Measurements from ENCODE around the gene TRIM2. TPM values are rescaled to one million over a fixed set of nuclear protein-coding genes. Genes with fewer than 3 reads are reported as not detected.

Gene TRIM2
- total RNA-seq, 4 donors from 2014 or later = 14.5 to 29.7 (median 16.6) TPM

DNA sequence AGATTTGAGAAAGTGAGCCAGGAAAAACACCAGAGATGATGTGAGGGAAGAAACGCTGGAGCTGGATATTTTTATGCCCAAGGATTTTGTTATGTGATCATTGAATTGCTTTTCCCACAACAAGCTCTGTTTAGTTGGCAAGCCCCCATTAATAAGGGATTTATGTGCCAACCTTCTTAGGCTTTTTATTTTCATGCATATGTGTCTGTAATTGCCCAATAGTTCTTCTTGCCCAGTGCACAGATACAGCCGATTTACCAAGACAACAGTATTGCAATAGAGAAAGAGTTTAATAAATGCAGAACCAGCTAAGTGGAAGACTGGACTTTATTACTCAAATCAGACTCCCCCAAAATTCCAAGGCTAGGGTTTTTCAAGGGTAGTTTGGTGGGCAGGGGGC, 57.7 kb downstream of the TRIM2 start:
- TF ChIP-seq, protein P1, sequence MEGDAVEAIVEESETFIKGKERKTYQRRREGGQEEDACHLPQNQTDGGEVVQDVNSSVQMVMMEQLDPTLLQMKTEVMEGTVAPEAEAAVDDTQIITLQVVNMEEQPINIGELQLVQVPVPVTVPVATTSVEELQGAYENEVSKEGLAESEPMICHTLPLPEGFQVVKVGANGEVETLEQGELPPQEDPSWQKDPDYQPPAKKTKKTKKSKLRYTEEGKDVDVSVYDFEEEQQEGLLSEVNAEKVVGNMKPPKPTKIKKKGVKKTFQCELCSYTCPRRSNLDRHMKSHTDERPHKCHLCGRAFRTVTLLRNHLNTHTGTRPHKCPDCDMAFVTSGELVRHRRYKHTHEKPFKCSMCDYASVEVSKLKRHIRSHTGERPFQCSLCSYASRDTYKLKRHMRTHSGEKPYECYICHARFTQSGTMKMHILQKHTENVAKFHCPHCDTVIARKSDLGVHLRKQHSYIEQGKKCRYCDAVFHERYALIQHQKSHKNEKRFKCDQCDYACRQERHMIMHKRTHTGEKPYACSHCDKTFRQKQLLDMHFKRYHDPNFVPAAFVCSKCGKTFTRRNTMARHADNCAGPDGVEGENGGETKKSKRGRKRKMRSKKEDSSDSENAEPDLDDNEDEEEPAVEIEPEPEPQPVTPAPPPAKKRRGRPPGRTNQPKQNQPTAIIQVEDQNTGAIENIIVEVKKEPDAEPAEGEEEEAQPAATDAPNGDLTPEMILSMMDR (IDR thresholded peaks at IDR 0.05; ENCODE audit: low read depth) = no peak

DNA sequence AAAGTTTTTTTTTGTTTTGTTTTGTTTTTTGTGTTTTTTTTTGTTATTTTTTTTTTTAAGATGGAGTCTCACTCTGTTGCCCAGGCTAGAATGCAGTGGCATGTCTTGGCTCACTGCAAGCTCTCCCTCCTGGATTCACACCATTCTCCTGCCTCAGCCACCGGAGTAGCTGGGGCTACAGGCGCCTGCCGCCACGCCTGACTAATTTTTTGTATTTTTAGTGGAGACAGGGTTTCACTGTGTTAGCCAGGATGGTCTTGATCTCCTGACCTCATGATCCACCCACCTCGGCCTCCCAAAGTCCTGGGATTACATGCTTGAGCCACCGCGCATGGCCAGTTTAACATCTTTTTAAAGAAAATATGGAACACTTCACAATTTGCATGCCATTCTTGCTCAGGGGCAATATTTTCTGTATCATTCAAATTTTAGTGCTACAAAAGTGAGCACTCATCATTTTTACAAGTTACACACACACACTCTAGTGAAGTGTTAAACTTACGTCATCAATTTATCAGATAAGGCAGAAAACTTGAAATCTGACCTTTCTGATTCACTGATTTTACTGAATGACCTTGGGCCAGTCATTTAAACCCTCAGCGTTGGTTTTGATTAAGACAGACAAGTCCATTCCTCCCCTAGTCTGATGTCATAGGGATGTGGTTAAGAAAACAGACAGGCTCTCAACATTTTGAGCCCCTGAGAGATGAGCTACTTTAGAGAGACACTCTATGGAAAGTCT, 61.2 kb downstream of the TRIM2 start:
- TF ChIP-seq, protein P1 (IDR thresholded peaks at IDR 0.05; ENCODE audit: low read depth) = no peak

DNA sequence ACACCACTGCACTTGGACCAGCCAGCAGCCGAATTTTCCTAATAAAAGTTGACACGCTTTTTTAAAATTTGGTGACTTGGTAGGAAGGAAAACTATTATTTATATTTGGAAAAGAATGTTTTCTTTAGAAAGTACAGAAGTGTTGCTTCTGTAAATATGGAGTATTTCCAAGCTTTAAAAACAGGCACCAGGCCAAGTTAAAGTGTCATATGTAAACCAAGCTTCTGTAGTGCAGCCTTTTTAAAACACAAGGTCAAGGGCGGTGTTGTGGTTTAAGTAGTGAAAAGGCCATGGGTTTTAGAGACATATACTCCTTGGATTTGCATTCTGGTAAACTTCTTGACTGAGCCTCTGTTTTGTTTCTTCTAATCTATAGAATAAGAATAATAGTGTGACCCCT, 62.7 kb downstream of the TRIM2 start:
- TF ChIP-seq, protein P1 (IDR thresholded peaks at IDR 0.05; ENCODE audit: low read depth) = no peak

DNA sequence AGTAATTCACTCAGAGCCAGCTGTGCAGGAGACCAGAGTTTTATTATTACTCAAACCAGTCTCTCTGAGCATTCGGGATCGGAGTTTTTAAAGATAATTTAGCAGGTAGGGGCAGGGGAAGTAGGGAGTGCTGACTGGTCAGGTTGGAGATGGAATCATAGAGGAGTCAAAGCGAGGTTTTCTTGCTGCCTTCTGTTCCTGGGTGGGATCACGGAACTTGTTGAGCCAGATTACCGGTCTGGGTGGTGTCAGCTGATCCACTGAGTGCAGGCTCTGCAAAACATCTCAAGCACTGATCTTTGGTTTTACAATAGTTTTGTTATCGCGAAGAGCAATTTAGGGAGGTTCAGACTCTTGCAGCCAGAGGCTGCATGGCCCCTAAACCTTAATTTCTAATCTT, 63.6 kb downstream of the TRIM2 start:
- TF ChIP-seq, protein P1 (IDR thresholded peaks at IDR 0.05; ENCODE audit: low read depth) = no peak

DNA sequence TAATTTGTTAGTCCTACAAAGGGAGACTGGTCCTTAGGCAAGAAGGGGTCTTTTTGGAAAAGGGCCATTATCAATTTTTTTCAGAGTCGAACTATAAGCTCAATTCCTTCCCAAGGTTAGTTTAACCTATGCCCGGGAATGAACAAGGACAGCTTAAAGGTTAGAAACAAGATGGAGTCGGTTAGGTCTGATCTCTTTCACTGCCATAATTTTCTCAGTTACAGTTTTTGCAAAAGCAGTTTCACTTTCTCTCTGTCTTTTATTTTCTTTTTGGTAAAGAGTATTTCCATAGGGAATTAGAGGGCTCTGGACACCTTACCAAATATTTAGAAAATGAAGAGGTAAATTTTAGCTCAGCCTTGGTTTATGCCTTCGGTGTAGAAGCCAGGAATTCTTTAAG, 64.1 kb downstream of the TRIM2 start:
- TF ChIP-seq, protein P1 (IDR thresholded peaks at IDR 0.05; ENCODE audit: low read depth) = no peak

DNA sequence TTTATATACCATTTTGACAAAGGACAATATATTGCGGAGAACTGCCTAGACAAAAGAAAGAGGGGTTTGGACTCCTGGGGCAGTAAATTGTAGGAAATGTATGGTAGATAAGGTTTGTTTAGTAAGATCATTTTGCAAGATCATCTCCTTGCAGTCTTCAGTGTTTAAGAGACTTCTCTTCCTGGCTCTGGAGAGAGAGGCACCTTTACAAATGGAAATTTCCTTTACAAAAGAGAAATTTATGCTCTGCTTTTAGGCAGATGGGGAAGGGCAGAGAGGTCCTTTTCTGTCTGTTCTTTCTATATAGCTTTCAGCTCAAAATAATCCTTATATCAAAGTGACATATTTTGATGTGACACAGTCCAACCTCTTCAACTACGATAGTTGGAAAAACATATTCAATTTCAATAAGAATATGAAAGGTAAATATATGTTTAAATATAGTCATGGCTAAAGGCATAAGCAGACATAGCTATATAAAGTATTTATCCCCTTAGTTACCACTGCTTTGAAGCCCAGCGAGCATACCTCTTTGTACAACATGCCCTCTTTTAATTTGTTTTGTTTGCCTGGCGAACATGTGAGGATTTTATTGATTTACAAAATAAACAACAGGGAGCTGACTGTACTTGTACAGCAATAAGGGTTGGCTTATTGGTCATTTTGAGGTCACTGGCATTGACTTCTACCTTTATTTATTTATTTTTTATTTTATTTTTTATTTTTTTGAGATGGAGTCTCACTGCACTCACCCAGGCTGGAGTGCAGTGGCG, 65.2 kb downstream of the TRIM2 start:
- TF ChIP-seq, protein P1 (IDR thresholded peaks at IDR 0.05; ENCODE audit: low read depth) = no peak

DNA sequence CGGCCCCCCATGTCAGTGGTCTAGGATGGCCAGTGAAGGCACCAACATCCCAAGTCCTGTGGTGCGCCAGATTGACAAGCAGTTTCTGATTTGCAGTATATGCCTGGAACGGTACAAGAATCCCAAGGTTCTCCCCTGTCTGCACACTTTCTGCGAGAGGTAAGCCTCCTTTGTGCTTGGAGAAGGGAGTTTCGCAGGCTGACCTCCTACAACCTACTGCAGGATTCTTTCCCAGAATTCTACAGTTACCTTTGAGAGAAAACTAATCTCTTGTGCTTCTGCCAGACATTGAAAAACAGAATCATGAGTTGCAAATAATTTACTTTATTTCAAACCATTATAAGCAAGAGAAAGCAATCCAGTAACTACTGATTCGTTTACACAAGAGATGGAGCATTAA, 66.1 kb downstream of the TRIM2 start:
- TF ChIP-seq, protein P1 (IDR thresholded peaks at IDR 0.05; ENCODE audit: low read depth) = no peak

All from subcutaneous adipose tissue (tissue), 4 donors.